ACHN (cell line): ENCODE data around the gene ZNF672.

Experiments
- DNase-seq: peaks from one replicate; pipeline ENCODE4 v3.0.0-alpha.2; 2015
- in situ Hi-C: cut with HindIII; loops from 2 replicates; pipeline ENCODE4 v1.10.0; 2017; ENCODE audit warnings: low sequenced_read_pairs, low pct_ligation_motif_present, low pct_unique_long_range_greater_than_20kb

ZNF672 gene

DNA sequence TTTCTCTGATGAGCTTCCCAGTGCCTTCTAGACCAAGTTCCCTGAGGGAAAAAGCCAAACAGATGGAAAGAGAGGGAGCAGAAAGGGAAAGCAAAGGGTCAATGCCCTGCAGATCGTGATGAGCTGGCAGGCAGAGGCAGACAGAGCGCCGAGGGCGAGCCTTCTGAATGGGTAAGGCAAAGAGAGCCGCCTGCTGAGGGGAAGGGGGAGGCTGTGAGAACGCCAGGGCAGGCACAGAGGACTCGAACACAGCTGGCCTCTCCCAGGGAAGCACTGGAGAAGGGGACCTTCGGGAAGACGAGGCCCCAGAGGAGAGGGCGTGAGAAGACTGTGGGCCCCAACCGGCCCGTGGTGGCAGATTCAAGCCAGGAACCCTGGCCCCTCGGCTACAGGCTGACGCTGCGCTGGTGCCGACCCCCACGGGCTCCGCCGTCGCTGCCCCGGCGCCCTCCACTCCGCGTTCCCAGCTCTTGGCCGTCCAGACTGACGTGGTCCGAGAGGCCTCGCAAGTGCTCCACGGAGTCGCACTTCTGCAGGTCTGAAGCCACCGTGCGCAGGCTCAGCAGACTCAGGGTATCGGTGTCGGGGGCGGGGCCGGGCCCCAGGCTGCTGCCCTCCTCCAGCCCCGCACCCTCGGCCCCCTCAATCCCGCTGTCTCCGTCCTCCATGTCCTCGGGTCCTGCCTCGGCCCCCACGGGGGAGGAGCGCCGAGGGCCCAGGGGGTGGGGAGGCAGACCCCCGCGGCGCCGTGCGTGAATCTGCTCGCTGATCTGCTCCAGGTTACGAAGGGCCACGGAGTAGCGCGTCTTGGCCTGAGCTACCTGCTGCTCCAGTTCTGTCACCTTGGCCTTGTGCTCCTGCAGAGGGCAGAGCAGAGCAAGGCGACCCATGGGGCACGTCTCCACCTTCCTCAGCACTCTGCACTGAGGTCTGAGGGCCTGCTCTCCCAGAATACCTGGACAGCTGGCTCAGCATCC, 26.2 kb upstream of the ZNF672 start:
- DNase-seq = no peak
- in situ Hi-C loops = no loop called here

DNA sequence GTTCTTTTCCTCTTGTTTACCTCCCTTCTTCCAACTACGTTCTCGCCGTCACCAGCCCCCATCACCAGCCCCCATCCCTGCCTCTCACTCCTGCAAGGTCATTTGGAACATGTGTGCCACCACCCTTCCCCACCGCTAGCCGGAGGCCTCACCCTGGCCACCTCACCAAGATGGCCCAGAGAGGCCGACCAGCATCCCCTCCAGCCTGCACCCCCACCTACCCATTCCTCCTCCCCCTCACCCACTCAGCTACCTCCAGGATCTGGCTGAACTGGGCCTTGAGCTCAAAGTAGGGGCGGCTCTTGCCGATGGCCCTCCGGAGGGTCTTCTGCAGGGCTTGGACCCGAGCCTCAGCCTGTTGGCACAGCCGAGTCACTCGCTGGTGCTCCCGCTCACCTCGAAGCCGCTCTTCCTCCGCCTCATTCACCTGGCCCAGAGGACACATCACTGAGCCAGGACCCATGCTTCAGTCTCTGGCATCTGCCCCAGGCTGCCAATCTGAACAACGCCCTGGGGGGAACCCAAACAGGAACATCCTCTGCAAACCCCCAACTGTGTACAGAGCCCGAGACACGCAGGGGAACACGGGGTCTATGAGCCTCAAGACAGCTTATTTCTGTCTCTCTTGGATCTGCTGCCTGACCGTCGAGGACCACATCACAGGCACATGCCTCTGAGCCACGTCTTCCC, 25.1 kb upstream of the ZNF672 start:
- in situ Hi-C loops = no loop called here
- DNase-seq = no peak

DNA sequence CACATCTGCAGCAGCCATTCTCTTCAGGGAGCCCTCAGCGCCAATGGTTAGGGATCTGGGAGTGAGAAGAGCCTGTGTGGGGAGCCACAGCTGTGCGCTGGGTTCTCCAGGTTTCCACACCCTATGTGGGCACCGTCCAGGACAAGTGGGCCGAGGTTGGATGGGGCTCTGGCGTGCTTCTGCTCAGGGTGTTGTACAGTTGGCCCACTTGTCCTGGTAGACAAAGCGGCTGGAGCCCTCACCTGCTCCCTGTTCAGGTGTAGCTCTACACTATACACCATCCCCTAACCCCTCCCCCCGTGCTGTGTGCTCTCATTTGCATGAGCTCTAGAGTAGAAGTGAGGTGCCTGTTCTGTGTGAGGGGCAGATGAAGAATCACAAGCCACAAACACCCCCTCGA, 24.5 kb upstream of the ZNF672 start:
- in situ Hi-C loops = no loop called here
- DNase-seq = no peak

- in situ Hi-C loops = no loop called here
- DNase-seq = no peak
Measured at GRCh38 chr1:248814351-248814750, 23.7 kb upstream of the ZNF672 start.

DNA sequence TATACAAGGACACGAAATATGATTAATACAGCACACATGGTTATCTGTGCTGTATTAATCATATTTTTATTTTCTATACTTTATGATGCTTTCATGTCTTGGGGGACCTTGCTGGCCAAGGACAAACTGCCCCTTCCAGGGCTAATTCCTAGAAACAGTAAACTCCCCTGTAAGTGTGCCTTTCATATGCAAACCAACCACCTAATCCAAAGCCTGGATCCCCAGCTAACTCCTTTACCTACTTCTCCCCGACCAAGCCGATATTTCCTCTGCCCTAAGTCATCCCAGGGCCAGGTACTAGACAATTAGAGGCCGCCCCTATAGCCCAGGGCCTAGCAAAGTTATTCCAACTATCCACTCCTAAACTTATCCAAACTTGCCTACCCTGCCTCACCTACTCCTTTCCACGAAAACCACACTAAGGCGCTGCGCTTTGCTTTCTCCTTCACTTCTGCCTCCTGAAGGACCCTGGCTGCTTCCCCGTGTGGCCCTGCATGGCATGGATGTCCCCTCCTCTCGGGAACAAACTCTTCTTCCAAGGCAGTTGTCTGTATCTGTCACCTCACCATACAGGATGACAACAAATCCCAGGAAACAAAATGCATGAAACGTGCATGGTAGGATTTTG, 22.5 kb upstream of the ZNF672 start:
- no peak for DNase-seq
- in situ Hi-C loops = no loop called here

- in situ Hi-C loops = no loop called here
- no peak for DNase-seq
Measured at GRCh38 chr1:248816042-248816851, 21.8 kb upstream of the ZNF672 start.

GRCh38 chr1:248817065-248817464, 21.0 kb upstream of the ZNF672 start:
- in situ Hi-C loops = no loop called here
- no peak for DNase-seq

- in situ Hi-C loops = no loop called here
- DNase-seq = no peak
Measured at GRCh38 chr1:248818505-248819374, 19.3 kb upstream of the ZNF672 start.

GRCh38 chr1:248820041-248820585, 17.9 kb upstream of the ZNF672 start:
- in situ Hi-C loops = no loop called here

DNA sequence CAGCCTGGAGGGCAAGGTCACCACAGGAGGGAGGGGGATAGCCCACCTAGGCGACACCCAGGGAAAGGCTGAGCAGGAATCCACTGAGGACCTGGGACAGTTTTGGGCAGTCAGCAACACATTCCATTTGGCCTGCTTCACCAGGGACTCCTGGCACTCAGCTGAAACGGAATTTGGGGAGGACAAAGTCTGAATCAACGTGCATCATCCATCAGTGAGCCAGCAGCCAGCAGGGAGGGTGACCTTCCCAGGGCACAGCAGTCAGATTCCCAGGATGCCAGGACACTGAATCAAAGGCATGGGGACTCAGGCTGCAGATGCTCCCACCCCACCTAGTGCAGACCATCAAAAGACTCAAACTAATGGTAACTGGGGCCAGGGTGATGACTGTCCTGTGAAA, 16.9 kb upstream of the ZNF672 start:
- in situ Hi-C loops = no loop called here
- peak; percentile 93 for DNase-seq

More at GRCh38 chr1:248820041-248820585, 17.9 kb upstream of the ZNF672 start:
- DNase-seq = no peak

- in situ Hi-C loops = no loop called here
Measured at GRCh38 chr1:248821641-248822040, 16.4 kb upstream of the ZNF672 start.

GRCh38 chr1:248822148-248823032, 15.6 kb upstream of the ZNF672 start:
- DNase-seq = no peak
- in situ Hi-C loops = no loop called here

More at GRCh38 chr1:248821641-248822040, 16.4 kb upstream of the ZNF672 start:
- no peak for DNase-seq

DNA sequence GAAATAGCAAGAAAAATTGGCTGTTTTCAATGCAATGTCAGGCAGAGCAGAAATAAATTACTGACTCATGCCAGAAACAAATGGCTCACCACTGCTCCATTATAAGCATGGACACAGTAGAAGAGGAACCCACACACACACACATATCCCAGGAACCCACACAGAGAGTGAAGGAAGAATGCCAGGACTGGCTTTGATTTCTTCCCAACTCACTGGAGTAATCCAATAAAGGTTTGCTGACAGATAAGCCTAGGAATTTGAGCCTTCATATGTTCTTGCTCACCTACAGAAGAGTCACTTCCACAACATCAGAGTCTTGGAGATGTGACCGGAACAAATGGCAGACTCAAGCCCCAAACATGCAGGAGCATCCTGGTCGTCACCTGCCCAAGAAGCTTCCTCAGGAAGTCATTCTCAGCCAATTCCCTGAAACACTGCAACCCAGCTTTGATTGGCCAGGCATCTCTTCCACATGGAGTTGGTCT, 14.5 kb upstream of the ZNF672 start:
- in situ Hi-C loops = no loop called here
- peak; percentile 35 for DNase-seq

DNA sequence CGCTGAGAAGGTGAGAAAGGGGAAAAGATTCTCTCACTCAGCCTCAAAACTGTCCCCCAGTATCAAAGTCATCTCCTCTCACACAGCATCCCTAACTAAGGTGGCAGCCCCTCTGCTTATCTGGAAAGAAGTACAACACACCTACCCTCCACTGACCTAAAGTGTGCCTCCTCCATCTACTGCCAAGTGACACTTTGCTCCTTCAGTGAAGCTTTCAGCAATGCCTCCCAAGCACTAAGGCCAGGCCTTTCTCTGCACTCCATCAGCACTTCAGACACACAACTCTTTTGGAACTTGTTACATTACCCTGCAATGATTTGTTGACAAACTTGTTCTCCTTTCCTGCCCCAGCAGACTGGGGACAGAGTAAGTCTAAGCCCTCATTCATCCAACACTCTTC, 13.7 kb upstream of the ZNF672 start:
- in situ Hi-C loops = no loop called here
- no peak for DNase-seq

DNA sequence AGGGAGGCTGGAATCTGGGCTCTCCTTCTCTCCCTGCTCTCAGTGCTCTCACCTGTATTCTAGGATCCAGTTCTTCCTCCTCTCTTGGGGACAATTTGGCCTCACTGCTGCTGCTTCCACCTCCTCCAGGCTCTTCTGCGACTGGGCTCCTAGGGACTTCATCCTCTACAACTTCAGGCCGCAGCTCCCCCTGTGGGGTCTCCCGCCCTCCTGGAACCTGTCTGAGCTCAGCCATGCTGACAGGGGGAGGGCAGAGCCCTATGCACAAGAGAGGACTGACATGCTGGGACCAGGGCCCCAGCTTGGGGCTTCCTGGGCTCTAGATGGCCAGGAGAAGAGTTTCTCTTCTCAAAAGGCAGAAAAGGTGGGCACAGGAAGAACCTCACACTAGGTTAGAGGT, 13.3 kb upstream of the ZNF672 start:
- in situ Hi-C loops = no loop called here
- DNase-seq = no peak

DNA sequence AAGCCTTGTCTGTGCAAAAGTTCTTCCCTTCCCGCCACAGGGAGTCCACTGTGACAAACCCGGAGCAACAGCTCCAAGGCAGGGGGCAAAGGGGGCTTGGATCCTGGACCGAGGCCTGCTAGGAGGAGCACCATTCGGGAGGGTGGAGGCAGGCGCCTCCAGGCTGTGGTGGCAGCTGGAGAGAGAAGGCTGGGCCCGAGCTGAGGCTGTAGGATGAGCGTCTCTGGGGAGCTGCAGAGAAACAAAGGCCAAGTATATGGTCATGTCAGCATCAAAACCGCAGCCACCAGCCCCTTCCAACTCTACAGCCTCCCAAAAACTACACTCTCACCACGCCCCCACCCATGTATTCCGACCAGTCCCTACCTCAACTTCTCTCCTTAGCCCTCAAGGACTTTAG, 12.9 kb upstream of the ZNF672 start:
- in situ Hi-C loops = no loop called here
- no peak for DNase-seq
